Activated CD8-positive, alpha-beta T cell treated with anti-CD3 and anti-CD28 coated beads for 36 hours (primary cell): Measurements from ENCODE around the gene KREMEN1. TPM values are rescaled to one million over a fixed set of nuclear protein-coding genes. Genes with fewer than 3 reads are reported as not detected.
A peak's percentile ranks its signal among the peaks of the same experiment; 100 is the strongest.

Source experiments
- ATAC-seq: fragments of 200-7000 bp; cut with Tn5 transposase; one replicate; pipeline ENCODE4 v1.10.0; 2021; ENCODE audit warnings: mild to moderate bottlenecking, moderate library complexity
- CTCF ChIA-PET: fragments of 350-600 bp; sonication (Branson Sonifier 250); formaldehyde crosslinking; loops from one replicate; lab custom pipeline; 2021; ENCODE audit warnings: antibody characterized with exemption; lab: Charles Lee
- POLR2A ChIA-PET: fragments of 350-600 bp; sonication (Branson Sonifier 250); formaldehyde crosslinking; loops from one replicate; lab custom pipeline; 2021; ENCODE audit warnings: antibody characterized with exemption; lab: Charles Lee
- DNase-seq: peaks from one replicate; pipeline ENCODE4 v3.0.0-alpha.2; 2020
- H3K27ac Mint-ChIP-seq: one replicate; pipeline ENCODE4 v1.8.0; 2021; ENCODE audit warnings: mild to moderate bottlenecking, mixed read lengths
- H3K27me3 Mint-ChIP-seq: one replicate; pipeline ENCODE4 v1.8.0; 2021; ENCODE audit warnings: mixed read lengths
- H3K36me3 Mint-ChIP-seq: one replicate; pipeline ENCODE4 v1.8.0; 2021; ENCODE audit warnings: low read depth, mixed read lengths
- H3K4me1 Mint-ChIP-seq: one replicate; pipeline ENCODE4 v1.8.0; 2021; ENCODE audit warnings: low read depth, mixed read lengths
- H3K4me3 Mint-ChIP-seq: one replicate; pipeline ENCODE4 v1.8.0; 2021; ENCODE audit warnings: mild to moderate bottlenecking, moderate library complexity, mixed read lengths
- H3K9me3 Mint-ChIP-seq: one replicate; pipeline ENCODE4 v1.8.0; 2021; ENCODE audit warnings: mixed read lengths
- CTCF ChIP-seq: fragments of 200-600 bp; IDR thresholded peaks from one replicate; pipeline ENCODE4 v1.8.0; 2022; ENCODE audit warnings: antibody characterized with exemption, mild to moderate bottlenecking
- intact Hi-C: fragments of 100-400 bp; cut with micrococcal nuclease; formaldehyde crosslinking; loops from one replicate; pipeline ENCODE4 v1.10.0; 2022
- total RNA-seq, 2 experiments: library from RNA; stranded (reverse); gene quantifications; one replicate each; pipeline ENCODE4 v1.2.3, GENCODE V29; 2021

Gene KREMEN1
- total RNA-seq, 2 experiments from 2014 or later, result 0.11 to 0.43 TPM

- DNase-seq (no peak), ATAC-seq (no peak)
- Mint-ChIP-seq H3K4me1 (peaks cover 5% of the 10 kb centered on the region), H3K36me3 (no peaks in the 10 kb centered on the region), H3K27me3 (peaks cover 20% of the 10 kb centered on the region), H3K4me3 (no peak overlapping the region), H3K27ac (no peak overlapping the region), H3K9me3 (no peaks in the 10 kb centered on the region)
- TF ChIP-seq CTCF, result no peak
- intact Hi-C loops, result no loop called here
- POLR2A ChIA-PET, result interaction anchor here (1.6 kb wide), 1 partner anchor 16 kb away, joined by 3 read pairs; no protein-coding TSS in a partner anchor
- CTCF ChIA-PET, result no interaction called here
Observed at GRCh38 chr22:29151316-29151715, 78.5 kb downstream of the KREMEN1 start.

- ChIA-PET CTCF (interaction anchor here (2.5 kb wide), 1 partner anchor 51 kb away, joined by 12 read pairs; no protein-coding TSS in a partner anchor), POLR2A (interaction anchor here (1.6 kb wide), 1 partner anchor 17 kb away, joined by 3 read pairs; no protein-coding TSS in a partner anchor)
- H3K36me3 Mint-ChIP-seq, result no peaks in the 10 kb centered on the region
- H3K4me1 Mint-ChIP-seq, result peaks cover 5% of the 10 kb centered on the region
- no peaks in the 10 kb centered on the region for H3K9me3 Mint-ChIP-seq
- no peak for TF ChIP-seq CTCF
- intact Hi-C loops, result no loop called here
- DNase-seq, result no peak
- H3K4me3 Mint-ChIP-seq, result no peak overlapping the region
- ATAC-seq, result no peak
- no peak overlapping the region for H3K27ac Mint-ChIP-seq
- peaks cover 25% of the 10 kb centered on the region for H3K27me3 Mint-ChIP-seq
Observed at GRCh38 chr22:29152045-29152953, 79.5 kb downstream of the KREMEN1 start.

GRCh38 chr22:29152954-29153719 lies 80.3 kb downstream of the KREMEN1 start:
- Mint-ChIP-seq H3K4me1 (peaks cover 5% of the 10 kb centered on the region), H3K9me3 (no peaks in the 10 kb centered on the region), H3K36me3 (no peaks in the 10 kb centered on the region), H3K27me3 (peaks cover 25% of the 10 kb centered on the region), H3K4me3 (no peak overlapping the region), H3K27ac (no peak overlapping the region)
- POLR2A ChIA-PET, result no interaction called here
- CTCF ChIA-PET, result interaction anchor here (1.0 to 2.5 kb wide), 20 partner anchors 10 to 298 kb away, joined by 3 to 14 read pairs (median 4); partner anchors contain the start of gene KREMEN1
- TF ChIP-seq CTCF, result no peak
- intact Hi-C loops, result no loop called here
- no peak for DNase-seq
- no peak for ATAC-seq

- no peaks in the 10 kb centered on the region for H3K9me3 Mint-ChIP-seq
- no peak overlapping the region for H3K4me3 Mint-ChIP-seq
Observed at GRCh38 chr22:29154364-29155048, 81.7 kb downstream of the KREMEN1 start.

More at GRCh38 chr22:29154364-29155048, 81.7 kb downstream of the KREMEN1 start:
- peak; percentile 95 for ATAC-seq
- Mint-ChIP-seq H3K4me1 (peaks cover 5% of the 10 kb centered on the region), H3K27me3 (peaks cover 25% of the 10 kb centered on the region), H3K27ac (no peak overlapping the region), H3K36me3 (no peaks in the 10 kb centered on the region)
- CTCF ChIA-PET, result interaction anchor here (0.7 to 2.5 kb wide), 36 partner anchors 8 to 578 kb away, joined by 3 to 14 read pairs (median 4); partner anchors contain the start of gene KREMEN1
- POLR2A ChIA-PET, result no interaction called here
- TF ChIP-seq CTCF, result peak; percentile 94
- peak; percentile 75 for DNase-seq
- intact Hi-C loops, result no loop called here
